H1 (cell line): ENCODE data around the gene NKAIN4.

ENCODE experiments used
- CHD2 ChIP-seq: IDR thresholded peaks from 2 replicates; pipeline ENCODE4 v1.6.1; 2012; ENCODE audit warnings: low read length, improper control_type of control experiment
- CTCF ChIP-seq, 3 experiments: IDR thresholded peaks; 1 replicate in 2 of 3; 2 replicates in 1 of 3; pipeline versions ENCODE4 v1.5.1 to v1.6.1; 2011; ENCODE audit warnings: low read length in 3 of 3, mild to moderate bottlenecking in 3 of 3, inconsistent platforms in 2 of 3, low read depth in 1 of 3, moderate library complexity in 1 of 3; ENCODE audit not compliant: insufficient read depth in 1 of 3; ENCODE audit errors: control extremely low read depth in 1 of 3
- POLR2A ChIP-seq, 2 experiments: IDR thresholded peaks; 1 replicate in 1 of 2; 2 replicates in 1 of 2; pipeline ENCODE4 v1.6.1; 2011; ENCODE audit warnings: low read depth in 2 of 2, low read length in 2 of 2, mild to moderate bottlenecking in 2 of 2; ENCODE audit errors: control extremely low read depth in 1 of 2
- TCF12 ChIP-seq: IDR thresholded peaks from 2 replicates; pipeline ENCODE4 v1.6.1; 2011; ENCODE audit warnings: low read depth, mild to moderate bottlenecking, low read length
- TEAD4 ChIP-seq: IDR thresholded peaks from 2 replicates; pipeline ENCODE4 v1.6.1; 2012; ENCODE audit warnings: low read depth, low read length, inconsistent platforms, mixed read lengths

GRCh38 chr20:63248835-63249591, 5.2 kb downstream of the NKAIN4 start:
- TF ChIP-seq POLR2A (IDR thresholded peaks at IDR 0.05; ENCODE audit: control extremely low read depth in 1 of 2, low read depth in 2 of 2, low read length in 2 of 2) (no peak), TCF12 (no peak), CTCF (IDR thresholded peaks at IDR 0.05; ENCODE audit: control extremely low read depth in 1 of 3, insufficient read depth in 1 of 3, low read depth in 1 of 3, low read length in 3 of 3) (no peak), TEAD4 (no peak), CHD2 (no peak)
